HepG2 (cell line): ENCODE measurements around the gene SS18L1. TPM values are rescaled to one million over a fixed set of nuclear protein-coding genes. Genes with fewer than 3 reads are reported as not detected.

Source experiments
- CAMTA2 ChIP-seq: sonication (generic); formaldehyde crosslinking; IDR thresholded peaks from 2 replicates; pipeline ENCODE4 v1.4.0; 2020; ENCODE audit warnings: mild to moderate bottlenecking, missing genetic modification reagents, borderline replicate concordance
- CBX1 ChIP-seq: IDR thresholded peaks from one replicate; pipeline ENCODE4 v1.6.1; 2016; ENCODE audit warnings: antibody characterized with exemption, low read depth
- CEBPG ChIP-seq: IDR thresholded peaks from 2 replicates; pipeline ENCODE4 v1.6.1; 2016
- HDAC1 ChIP-seq: sonication (generic); formaldehyde crosslinking; IDR thresholded peaks from 2 replicates; pipeline ENCODE4 v1.5.1; 2020; ENCODE audit warnings: mild to moderate bottlenecking, missing genetic modification reagents
- HES4 ChIP-seq: sonication (generic); formaldehyde crosslinking; IDR thresholded peaks from 2 replicates; pipeline ENCODE4 v1.9.0; 2021; ENCODE audit warnings: mild to moderate bottlenecking, missing genetic modification reagents, borderline replicate concordance
- HMGA1 ChIP-seq: sonication (generic); formaldehyde crosslinking; conservative IDR thresholded peaks from 2 replicates; pipeline ENCODE4 v1.4.0; 2020; ENCODE audit warnings: missing genetic modification reagents
- IRX3 ChIP-seq: sonication (generic); formaldehyde crosslinking; IDR thresholded peaks from 2 replicates; pipeline ENCODE4 v1.8.1; 2023; ENCODE audit warnings: mild to moderate bottlenecking, low read depth, missing genetic modification reagents, borderline replicate concordance
- MEIS2 ChIP-seq: sonication (generic); formaldehyde crosslinking; IDR thresholded peaks from 2 replicates; pipeline ENCODE4 v1.9.0; 2021; ENCODE audit warnings: mild to moderate bottlenecking, missing genetic modification reagents
- MYC ChIP-seq: sonication (generic); formaldehyde crosslinking; IDR thresholded peaks from 2 replicates; pipeline ENCODE4 v1.9.0; 2021; ENCODE audit warnings: missing genetic modification reagents, borderline replicate concordance
- MYNN ChIP-seq: sonication (generic); formaldehyde crosslinking; IDR thresholded peaks from 2 replicates; pipeline ENCODE4 v1.4.0; 2020; ENCODE audit warnings: mild to moderate bottlenecking, low read depth, missing genetic modification reagents
- NFYB ChIP-seq: sonication (generic); formaldehyde crosslinking; IDR thresholded peaks from 2 replicates; pipeline ENCODE4 v1.4.0; 2020; ENCODE audit warnings: missing genetic modification reagents
- NR2F2 ChIP-seq: IDR thresholded peaks from 2 replicates; pipeline ENCODE4 v1.6.1; 2012; ENCODE audit warnings: low read depth, inconsistent platforms, borderline replicate concordance
- PHF21A ChIP-seq: sonication (generic); formaldehyde crosslinking; IDR thresholded peaks from 2 replicates; pipeline ENCODE4 v1.5.0; 2020; ENCODE audit warnings: mild to moderate bottlenecking, missing genetic modification reagents
- SP5 ChIP-seq: IDR thresholded peaks from 2 replicates; pipeline ENCODE4 v1.6.1; 2016; ENCODE audit warnings: low read depth, borderline replicate concordance
- TBX3 ChIP-seq: fragments of 450-650 bp; IDR thresholded peaks from 2 replicates; pipeline ENCODE4 v1.6.1; 2017; ENCODE audit warnings: antibody characterized with exemption, mild to moderate bottlenecking, inconsistent platforms, borderline replicate concordance
- ZEB1 ChIP-seq: IDR thresholded peaks from 2 replicates; pipeline ENCODE4 v1.6.1; 2012; ENCODE audit warnings: mild to moderate bottlenecking, low read depth, inconsistent platforms; ENCODE audit not compliant: insufficient replicate concordance
- ZNF12 ChIP-seq: sonication (generic); formaldehyde crosslinking; IDR thresholded peaks from 2 replicates; pipeline ENCODE4 v1.5.0; 2020; ENCODE audit warnings: missing genetic modification reagents
- ZNF260 ChIP-seq: sonication (generic); formaldehyde crosslinking; IDR thresholded peaks from 2 replicates; pipeline ENCODE4 v1.4.0; 2020; ENCODE audit warnings: missing genetic modification reagents, low read depth, mild to moderate bottlenecking, borderline replicate concordance
- ZNF296 ChIP-seq: sonication (generic); formaldehyde crosslinking; conservative IDR thresholded peaks from 2 replicates; pipeline ENCODE4 v1.5.0; 2020; ENCODE audit warnings: mild to moderate bottlenecking, missing genetic modification reagents
- ZNF367 ChIP-seq: sonication (generic); formaldehyde crosslinking; IDR thresholded peaks from 2 replicates; pipeline ENCODE4 v1.4.0; 2020; ENCODE audit warnings: missing genetic modification reagents, borderline replicate concordance
- ZNF547 ChIP-seq: sonication (generic); formaldehyde crosslinking; IDR thresholded peaks from 2 replicates; pipeline ENCODE4 v1.5.1; 2020; ENCODE audit warnings: mild to moderate bottlenecking, missing genetic modification reagents
- ZNF674 ChIP-seq: sonication (generic); formaldehyde crosslinking; IDR thresholded peaks from 2 replicates; pipeline ENCODE4 v1.5.0; 2020; ENCODE audit warnings: low read depth, mild to moderate bottlenecking, missing genetic modification reagents
- polyA plus RNA-seq, 8 experiments: library from polyadenylated mRNA; depleted of rRNA in 3 of 8; stranded (reverse) in 7 of 8; unstranded in 1 of 8; fragments of >200 nt; fragmentation: Illumina TruSeq in 4 of 8; extraction: Trizol in 4 of 8; gene quantifications; 2 replicates each; pipeline versions ENCODE4 v1.2.1 to v1.2.3, GENCODE V29; 2011 to 2016; ENCODE audit warnings: low read depth in 4 of 8, missing spikeins in 1 of 8, mixed read lengths in 1 of 8; ENCODE audit not compliant: insufficient read depth in 1 of 8
- total RNA-seq, 5 experiments: library from RNA; depleted of rRNA; stranded (reverse); fragments of >200 nt; fragmentation: Illumina TruSeq; extraction: Trizol; gene quantifications; 2 replicates each; pipeline ENCODE4 v1.2.3, GENCODE V29; 2016; ENCODE audit warnings: low read depth in 1 of 5
- TF ChIP-seq, protein P1 (sequence below): sonication (generic); formaldehyde crosslinking; IDR thresholded peaks from 2 replicates; pipeline ENCODE4 v1.4.0; 2020; ENCODE audit warnings: missing genetic modification reagents
- TF ChIP-seq, protein P2 (sequence below): sonication (generic); formaldehyde crosslinking; IDR thresholded peaks from 2 replicates; pipeline ENCODE4 v1.8.1; 2023; ENCODE audit warnings: mild to moderate bottlenecking, inconsistent platforms, moderate library complexity, missing genetic modification reagents, borderline replicate concordance
- TF ChIP-seq, protein P3 (sequence below): sonication (generic); formaldehyde crosslinking; IDR thresholded peaks from 2 replicates; pipeline ENCODE4 v1.8.1; 2023; ENCODE audit warnings: missing genetic modification reagents, mild to moderate bottlenecking, borderline replicate concordance
- TF ChIP-seq, protein P4 (sequence below): sonication (generic); formaldehyde crosslinking; IDR thresholded peaks from 2 replicates; pipeline ENCODE4 v1.8.1; 2023; ENCODE audit warnings: mild to moderate bottlenecking, missing genetic modification reagents

The SS18L1 gene
- total and polyA plus RNA-seq, 2 of the 13 experiments (the other 11 are each of a cell fraction or from before 2014, with no cell fraction given), result 17.8 to 27.6 TPM

DNA sequence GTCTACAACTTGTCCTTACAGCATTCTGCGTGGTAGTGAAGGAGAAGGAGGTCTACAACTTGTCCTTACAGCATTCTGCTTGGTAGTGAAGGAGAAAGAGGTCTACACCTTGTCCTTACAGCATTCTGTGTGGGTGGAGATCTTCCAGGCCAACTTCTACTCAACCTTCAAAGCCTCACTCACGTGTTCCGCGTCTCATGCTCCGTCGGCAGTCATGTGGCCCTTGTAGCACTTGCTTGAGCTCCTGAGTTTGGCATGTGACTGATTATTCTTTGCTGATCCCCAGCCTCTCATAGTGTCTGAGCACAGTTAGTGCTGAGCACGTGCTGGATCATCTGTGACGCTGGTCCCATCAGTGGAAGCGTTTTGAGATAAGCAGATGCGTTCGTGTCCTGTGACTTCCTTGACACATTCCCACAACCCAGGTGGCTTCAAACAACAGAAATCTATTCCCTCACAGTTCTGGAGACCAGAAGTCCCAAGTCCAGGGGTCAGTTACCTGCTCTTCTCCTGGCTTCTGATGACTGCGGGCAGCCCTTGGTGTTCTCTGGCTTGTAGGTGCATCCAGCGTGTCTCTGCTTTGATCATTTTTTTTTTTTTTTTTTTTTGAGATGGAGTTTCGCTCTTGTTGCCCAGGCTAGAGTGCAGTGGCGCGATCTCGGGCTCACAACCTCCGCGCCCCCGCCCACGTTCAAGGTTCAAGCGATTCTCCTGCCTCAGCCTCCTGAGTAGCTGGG lies 2.6 kb downstream of the SS18L1 start (continued):
- peak; percentile 77 for TF ChIP-seq MYC (CRISPR knock-in tag)
- TF ChIP-seq ZNF296 (CRISPR knock-in tag), result no peak
- TF ChIP-seq SP5, result no peak; the same call in 1 of the 2 replicates
- peak; percentile 69; the same call in 1 of the 2 replicates for TF ChIP-seq IRX3
- TF ChIP-seq CAMTA2, result no peak
- peak; percentile 67 for TF ChIP-seq HES4
- TF ChIP-seq HMGA1 (CRISPR knock-in tag), result no peak
- TF ChIP-seq, protein P1, sequence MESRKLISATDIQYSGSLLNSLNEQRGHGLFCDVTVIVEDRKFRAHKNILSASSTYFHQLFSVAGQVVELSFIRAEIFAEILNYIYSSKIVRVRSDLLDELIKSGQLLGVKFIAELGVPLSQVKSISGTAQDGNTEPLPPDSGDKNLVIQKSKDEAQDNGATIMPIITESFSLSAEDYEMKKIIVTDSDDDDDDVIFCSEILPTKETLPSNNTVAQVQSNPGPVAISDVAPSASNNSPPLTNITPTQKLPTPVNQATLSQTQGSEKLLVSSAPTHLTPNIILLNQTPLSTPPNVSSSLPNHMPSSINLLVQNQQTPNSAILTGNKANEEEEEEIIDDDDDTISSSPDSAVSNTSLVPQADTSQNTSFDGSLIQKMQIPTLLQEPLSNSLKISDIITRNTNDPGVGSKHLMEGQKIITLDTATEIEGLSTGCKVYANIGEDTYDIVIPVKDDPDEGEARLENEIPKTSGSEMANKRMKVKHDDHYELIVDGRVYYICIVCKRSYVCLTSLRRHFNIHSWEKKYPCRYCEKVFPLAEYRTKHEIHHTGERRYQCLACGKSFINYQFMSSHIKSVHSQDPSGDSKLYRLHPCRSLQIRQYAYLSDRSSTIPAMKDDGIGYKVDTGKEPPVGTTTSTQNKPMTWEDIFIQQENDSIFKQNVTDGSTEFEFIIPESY (CRISPR knock-in tag), result peak; percentile 76
- peak; percentile 43; the same call in 1 of the 2 replicates for TF ChIP-seq ZNF12 (CRISPR knock-in tag)
- TF ChIP-seq, protein P2, sequence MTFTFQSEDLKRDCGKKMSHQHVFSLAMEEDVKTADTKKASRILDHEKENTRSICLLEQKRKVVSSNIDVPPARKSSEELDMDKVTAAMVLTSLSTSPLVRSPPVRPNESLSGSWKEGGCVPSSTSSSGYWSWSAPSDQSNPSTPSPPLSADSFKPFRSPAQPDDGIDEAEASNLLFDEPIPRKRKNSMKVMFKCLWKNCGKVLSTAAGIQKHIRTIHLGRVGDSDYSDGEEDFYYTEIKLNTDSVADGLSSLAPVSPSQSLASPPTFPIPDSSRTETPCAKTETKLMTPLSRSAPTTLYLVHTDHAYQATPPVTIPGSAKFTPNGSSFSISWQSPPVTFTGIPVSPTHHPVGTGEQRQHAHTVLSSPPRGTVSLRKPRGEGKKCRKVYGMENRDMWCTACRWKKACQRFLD (CRISPR knock-in tag), result peak; percentile 58; the same call in 1 of the 2 replicates
- TF ChIP-seq HDAC1 (CRISPR knock-in tag), result peak; percentile 94
- TF ChIP-seq CEBPG, result no peak
- TF ChIP-seq NFYB (CRISPR knock-in tag), result 0 out of 2 replicates have a peak, but pooled peaks have one; percentile 15
- TF ChIP-seq, protein P3, sequence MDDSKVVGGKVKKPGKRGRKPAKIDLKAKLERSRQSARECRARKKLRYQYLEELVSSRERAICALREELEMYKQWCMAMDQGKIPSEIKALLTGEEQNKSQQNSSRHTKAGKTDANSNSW (CRISPR knock-in tag), result 0 out of 2 replicates have a peak, but pooled peaks have one; percentile 73
- TF ChIP-seq MYNN, result no peak
- peak; percentile 53; the same call in 1 of the 2 replicates for TF ChIP-seq TBX3
- TF ChIP-seq ZNF367, result no peak
- TF ChIP-seq ZNF260 (CRISPR knock-in tag), result no peak
- TF ChIP-seq, protein P4, sequence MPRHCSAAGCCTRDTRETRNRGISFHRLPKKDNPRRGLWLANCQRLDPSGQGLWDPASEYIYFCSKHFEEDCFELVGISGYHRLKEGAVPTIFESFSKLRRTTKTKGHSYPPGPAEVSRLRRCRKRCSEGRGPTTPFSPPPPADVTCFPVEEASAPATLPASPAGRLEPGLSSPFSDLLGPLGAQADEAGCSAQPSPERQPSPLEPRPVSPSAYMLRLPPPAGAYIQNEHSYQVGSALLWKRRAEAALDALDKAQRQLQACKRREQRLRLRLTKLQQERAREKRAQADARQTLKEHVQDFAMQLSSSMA (CRISPR knock-in tag), result no peak
- peak; percentile 42 for TF ChIP-seq MEIS2 (CRISPR knock-in tag)
- TF ChIP-seq PHF21A (CRISPR knock-in tag), result peak; percentile 76
- TF ChIP-seq ZNF674 (CRISPR knock-in tag), result 0 out of 2 replicates have a peak, but pooled peaks have one; percentile 79
- TF ChIP-seq CBX1, result no peak
- TF ChIP-seq ZEB1, result peak; percentile 97
- TF ChIP-seq ZNF547 (CRISPR knock-in tag), result no peak
- TF ChIP-seq NR2F2, result peak; percentile 39; the same call in 1 of the 2 replicates
